Stimulated activated naive B cell treated with anti-CD40 and anti-IgM and Interleukin-4, amounts not matched to agents 10 μg/mL and 1 μg/mL and 100 μg/mL, for 72 hours (primary cell): ENCODE measurements around the gene SLC9A5.

Source experiments
- ATAC-seq, 2 donors: fragments of 150-1000 bp; cut with Tn5 transposase; replicated peaks; 2 replicates each; pipeline ENCODE4 v1.10.0; 2021; ENCODE audit warnings: moderate library complexity in 1 of 2
- DNase-seq: peaks from one replicate; pipeline ENCODE4 v3.0.0; 2021
- H3K27ac Mint-ChIP-seq: one replicate; pipeline ENCODE4 v1.8.0; 2022; ENCODE audit warnings: mild to moderate bottlenecking, mixed read lengths
- H3K27me3 Mint-ChIP-seq, 2 donors: one replicate each; pipeline ENCODE4 v1.8.0; 2022; ENCODE audit warnings: mixed read lengths in 2 of 2
- H3K36me3 Mint-ChIP-seq, 2 donors: one replicate each; pipeline ENCODE4 v1.8.0; 2022; ENCODE audit warnings: mixed read lengths in 2 of 2, mild to moderate bottlenecking in 1 of 2
- H3K4me1 Mint-ChIP-seq, 2 donors: one replicate each; pipeline ENCODE4 v1.8.0; 2022; ENCODE audit warnings: mixed read lengths in 2 of 2, mild to moderate bottlenecking in 1 of 2
- H3K4me3 Mint-ChIP-seq, 2 donors: one replicate each; pipeline ENCODE4 v1.8.0; 2022; ENCODE audit warnings: mild to moderate bottlenecking in 2 of 2, mixed read lengths in 2 of 2, moderate library complexity in 1 of 2
- H3K9me3 Mint-ChIP-seq, 2 donors: one replicate each; pipeline ENCODE4 v1.8.0; 2022; ENCODE audit warnings: mixed read lengths in 2 of 2, mild to moderate bottlenecking in 1 of 2

SLC9A5 gene

DNA sequence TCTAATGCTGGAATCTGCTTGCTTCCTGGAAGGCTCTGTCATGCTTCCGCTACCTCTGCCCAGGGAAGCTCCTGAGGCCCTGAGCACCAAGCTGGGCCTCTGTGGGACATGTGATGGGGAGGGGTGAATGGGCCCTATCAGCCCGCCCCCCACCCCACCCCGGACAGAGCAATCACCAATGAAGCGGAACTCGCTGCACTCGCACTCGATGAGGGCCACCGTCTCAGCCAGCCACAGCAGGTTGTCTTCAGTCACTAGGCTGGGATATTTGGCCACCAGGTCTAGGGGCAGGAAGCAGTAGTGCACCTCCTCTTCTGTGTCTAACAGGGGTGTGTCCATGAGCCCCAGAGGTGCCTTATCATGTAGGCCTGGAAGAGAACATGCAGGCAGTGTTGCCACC is 54.2 kb downstream of the SLC9A5 start:
- Mint-ChIP-seq H3K27me3 (peaks cover 5 to 7% of the 10 kb centered on the region in 2 donors), H3K4me1 (peaks cover 0 to 3% of the 10 kb centered on the region in 2 donors), H3K4me3 (no peak overlapping the region), H3K36me3 (no peaks in the 10 kb centered on the region), H3K9me3 (no peaks in the 10 kb centered on the region), H3K27ac (no peak overlapping the region)
- ATAC-seq (no peak), DNase-seq (no peak)

DNA sequence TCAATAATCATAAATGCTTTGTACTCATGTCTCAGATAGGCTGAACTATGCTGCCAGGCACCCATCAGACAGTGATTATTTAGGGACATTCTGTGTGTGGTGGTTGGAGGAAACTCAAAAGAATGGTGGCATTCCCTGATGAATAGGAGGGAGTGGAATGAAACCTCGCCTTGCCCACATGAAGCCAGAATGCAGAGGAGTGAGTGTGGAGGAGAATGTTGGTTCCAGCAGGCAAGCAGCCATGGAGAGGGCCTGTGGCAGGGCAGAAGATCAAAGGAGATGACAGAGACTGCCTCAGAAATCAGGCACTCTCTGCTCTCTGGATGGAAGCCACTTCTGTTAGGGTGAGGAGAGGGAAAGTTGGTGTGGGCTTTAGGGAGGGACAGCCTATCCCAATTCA is 55.2 kb downstream of the SLC9A5 start:
- peaks cover 3 to 5% of the 10 kb centered on the region in 2 donors for H3K27me3 Mint-ChIP-seq
- no peaks in the 10 kb centered on the region for H3K36me3 Mint-ChIP-seq
- no peak for DNase-seq
- no peaks in the 10 kb centered on the region for H3K9me3 Mint-ChIP-seq
- peaks cover 5 to 7% of the 10 kb centered on the region in 2 donors for H3K4me1 Mint-ChIP-seq
- no peak for ATAC-seq
- H3K4me3 Mint-ChIP-seq, result no peak overlapping the region
- H3K27ac Mint-ChIP-seq, result no peak overlapping the region

DNA sequence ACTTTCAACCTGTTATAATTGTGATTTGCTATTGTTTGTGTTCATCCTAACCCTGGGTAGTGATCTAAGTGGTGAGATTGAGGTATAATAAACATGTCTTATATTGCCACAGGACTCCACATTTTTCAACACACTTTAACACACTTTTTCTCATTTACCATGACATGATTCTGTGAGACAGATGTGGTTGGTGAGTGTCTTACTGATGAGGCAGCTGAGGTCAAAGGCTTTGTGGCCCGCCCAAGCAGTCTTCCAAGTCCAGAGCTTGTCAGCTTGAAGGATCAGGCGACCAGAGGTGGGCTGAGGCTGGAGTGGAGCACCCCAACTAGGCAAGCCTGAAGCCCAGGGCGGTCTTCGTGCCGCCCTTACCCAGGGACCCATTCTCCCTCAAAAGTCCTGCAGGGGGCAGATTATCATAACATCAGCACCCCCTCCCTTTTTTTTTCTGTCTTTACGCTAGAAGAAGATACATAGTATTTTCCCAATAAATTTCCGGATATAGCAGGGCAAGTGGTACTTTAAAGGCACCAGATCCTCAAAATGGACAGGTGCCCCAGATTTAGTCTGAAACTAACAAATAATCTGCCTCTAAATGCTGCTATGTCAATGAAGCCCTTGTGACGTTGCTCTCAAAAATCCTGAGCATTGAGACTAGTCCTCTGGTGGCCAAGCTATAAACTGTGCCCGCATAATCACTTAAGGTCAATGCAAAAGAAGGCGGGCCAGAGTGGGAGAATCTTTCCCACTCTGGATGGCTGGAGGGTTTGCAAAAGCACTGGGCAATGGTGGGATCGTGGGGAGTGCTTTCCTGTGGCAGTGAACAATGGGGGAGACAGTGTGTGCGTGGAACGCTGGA is 56.7 kb downstream of the SLC9A5 start:
- H3K9me3 Mint-ChIP-seq, result no peaks in the 10 kb centered on the region
- no peak for DNase-seq
- H3K36me3 Mint-ChIP-seq, result no peaks in the 10 kb centered on the region
- no peak overlapping the region for H3K27ac Mint-ChIP-seq
- ATAC-seq, result no peak
- H3K4me3 Mint-ChIP-seq, result no peak overlapping the region
- peaks cover 3 to 5% of the 10 kb centered on the region in 2 donors for H3K27me3 Mint-ChIP-seq
- H3K4me1 Mint-ChIP-seq, result peaks cover 5 to 7% of the 10 kb centered on the region in 2 donors

DNA sequence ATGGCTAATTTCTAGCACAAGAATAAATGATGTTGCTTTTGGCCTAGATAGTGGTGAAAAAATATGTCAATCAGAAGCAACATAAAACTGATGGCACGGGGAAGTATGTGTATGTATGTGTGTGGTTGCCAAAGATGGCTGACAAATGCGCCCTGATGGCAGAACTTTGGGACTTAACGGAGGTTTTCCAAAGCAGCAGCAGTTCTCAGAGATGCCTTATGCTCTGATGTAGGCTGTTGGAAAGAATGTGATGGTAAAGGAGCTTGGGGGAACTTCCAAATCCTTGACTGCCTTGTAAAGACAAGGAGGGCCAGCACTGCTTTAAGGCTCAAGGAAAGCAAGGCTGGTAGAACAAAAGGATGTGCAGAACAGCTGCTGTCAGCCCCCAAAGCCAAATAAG is 61.8 kb downstream of the SLC9A5 start:
- H3K4me3 Mint-ChIP-seq, result no peak overlapping the region
- H3K27ac Mint-ChIP-seq, result no peak overlapping the region
- H3K9me3 Mint-ChIP-seq, result no peaks in the 10 kb centered on the region
- no peaks in the 10 kb centered on the region for H3K36me3 Mint-ChIP-seq
- peaks cover 5 to 17% of the 10 kb centered on the region in 2 donors for H3K4me1 Mint-ChIP-seq
- no peak for DNase-seq
- no peak for ATAC-seq
- peaks cover 3 to 4% of the 10 kb centered on the region in 2 donors for H3K27me3 Mint-ChIP-seq

GRCh38 chr16:67311607-67312488 is 63.1 kb downstream of the SLC9A5 start:
- ATAC-seq (peak; percentile 94 to 96), DNase-seq (peak; percentile 61)
- Mint-ChIP-seq H3K4me3 (no peak overlapping the region), H3K27me3 (no peaks in the 10 kb centered on the region), H3K27ac (peak overlapping the region; percentile 4), H3K36me3 (no peaks in the 10 kb centered on the region), H3K9me3 (no peaks in the 10 kb centered on the region), H3K4me1 (peaks cover 5 to 14% of the 10 kb centered on the region in 2 donors)

- DNase-seq (no peak), ATAC-seq (no peak)
- no peak overlapping the region for H3K4me3 Mint-ChIP-seq
- peak overlapping the region; percentile 49 for H3K27ac Mint-ChIP-seq
- peaks cover 5 to 14% of the 10 kb centered on the region in 2 donors for H3K4me1 Mint-ChIP-seq
- H3K36me3 Mint-ChIP-seq, result no peaks in the 10 kb centered on the region
- H3K9me3 Mint-ChIP-seq, result no peaks in the 10 kb centered on the region
- H3K27me3 Mint-ChIP-seq, result no peaks in the 10 kb centered on the region
These were observed 63.9 kb downstream of the SLC9A5 start for GRCh38 chr16:67312719-67313118.

DNA sequence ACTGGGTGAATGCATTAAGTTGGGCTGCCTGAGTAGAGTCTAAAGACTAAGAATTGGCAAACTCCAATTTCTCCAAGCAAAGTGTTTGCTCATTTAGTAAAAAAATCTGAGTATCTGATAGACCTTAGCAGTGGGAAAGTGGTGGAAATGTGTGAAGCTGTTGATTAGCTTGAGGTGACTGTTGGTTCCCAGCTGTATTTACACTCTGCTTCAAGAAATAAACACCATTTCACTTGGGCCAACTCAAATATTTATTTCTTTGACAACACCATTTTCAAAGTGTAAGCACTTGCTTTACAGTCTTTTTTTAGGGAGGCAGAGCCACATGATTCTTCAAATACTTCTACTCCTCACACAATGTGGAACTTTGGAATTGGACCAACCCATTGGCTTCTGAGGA is 69.1 kb downstream of the SLC9A5 start:
- no peak for DNase-seq
- no peaks in the 10 kb centered on the region for H3K36me3 Mint-ChIP-seq

More for the DNA sequence above, 69.1 kb downstream of the SLC9A5 start:
- no peak overlapping the region for H3K4me3 Mint-ChIP-seq
- no peaks in the 10 kb centered on the region for H3K4me1 Mint-ChIP-seq
- no peak for ATAC-seq
- no peaks in the 10 kb centered on the region for H3K27me3 Mint-ChIP-seq
- H3K27ac Mint-ChIP-seq, result no peak overlapping the region
- no peaks in the 10 kb centered on the region for H3K9me3 Mint-ChIP-seq
